ENCODE measurements around the gene ARHGAP26. TPM values are rescaled to one million over a fixed set of nuclear protein-coding genes. Genes with fewer than 3 reads are reported as not detected.

Gene ARHGAP26
- total RNA-seq, 4 donors from 2014 or later, result 61.0 to 76.7 (median 61.2) TPM

DNA sequence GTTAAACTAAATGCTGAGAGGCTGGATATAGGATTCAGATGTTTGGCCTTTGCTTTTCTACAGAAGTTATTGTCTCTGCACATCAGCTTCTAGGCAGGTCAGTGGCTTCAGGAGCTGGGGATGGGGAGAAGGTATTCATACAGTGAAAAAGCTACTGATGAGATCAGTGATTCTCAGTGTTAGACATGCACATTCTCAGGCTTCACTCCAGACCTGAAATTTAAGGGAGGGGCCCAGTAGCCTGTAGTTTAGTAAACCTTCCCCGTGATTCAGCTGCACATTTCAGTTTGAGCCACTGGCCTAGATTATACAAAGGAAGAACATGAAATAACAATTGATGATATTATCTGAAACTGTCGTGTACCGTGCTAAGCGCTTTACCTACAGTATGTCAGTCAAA, 127.2 kb downstream of the ARHGAP26 start:
- no peak for TF ChIP-seq POLR2A (IDR thresholded peaks at IDR 0.05)
- Histone ChIP-seq H3K27me3 (no peaks in the 10 kb centered on the region), H3K9me3 (no peaks in the 10 kb centered on the region), H3K27ac (no peak overlapping the region), H3K36me3 (peaks cover 0 to 3% (median 0%) of the 10 kb centered on the region in 4 donors), H3K4me3 (no peak overlapping the region), H3K4me1 (peaks cover 0 to 12% (median 2%) of the 10 kb centered on the region in 4 donors)
- WGBS, 2 donors (ENCODE audit: low coverage in 1 of 2), result 93 to 100% methylated on average over 4 of the region's 4 CpGs
- intact Hi-C loops (cut with DNase I; ENCODE audit: low total_unique reads) (no loop called here), in situ Hi-C loops (cut with MboI; ENCODE audit: low pct_ligation_motif_present in 1 of 4, low pct_unique_long_range_greater_than_20kb in 1 of 4, low sequenced_read_pairs in 3 of 4) (loop anchor here in 2 of 4 donors (25.0 kb wide), 1 partner anchor 285 kb away; no protein-coding TSS in a partner anchor)
- DNase-seq, result no peak

DNA sequence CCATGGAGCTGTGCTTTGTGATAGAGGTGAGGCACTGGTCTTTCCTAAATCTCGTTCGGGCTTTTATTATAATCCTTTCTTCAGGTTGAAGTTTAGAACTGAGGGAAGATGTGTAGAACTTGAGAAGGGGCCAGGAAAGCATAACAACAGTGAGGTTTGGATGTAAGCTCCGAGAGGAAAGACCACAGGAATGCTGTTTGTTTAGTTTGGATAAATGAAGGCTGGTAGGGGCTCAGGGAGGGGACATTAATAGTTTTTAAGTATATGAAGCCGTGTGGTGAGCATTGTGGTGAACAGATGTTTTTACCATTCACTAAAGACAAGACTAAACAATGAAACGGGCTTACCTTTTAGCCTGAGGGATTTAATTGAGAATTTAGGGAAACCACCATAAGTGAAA, 130.8 kb downstream of the ARHGAP26 start:
- Histone ChIP-seq H3K4me3 (no peak overlapping the region), H3K9me3 (no peaks in the 10 kb centered on the region), H3K36me3 (peaks cover 0 to 18% (median 9%) of the 10 kb centered on the region in 4 donors), H3K27ac (no peak overlapping the region), H3K27me3 (no peaks in the 10 kb centered on the region), H3K4me1 (peaks cover 0 to 6% (median 0%) of the 10 kb centered on the region in 4 donors)
- in situ Hi-C loops (cut with MboI; ENCODE audit: low pct_ligation_motif_present in 1 of 4, low pct_unique_long_range_greater_than_20kb in 1 of 4, low sequenced_read_pairs in 3 of 4) (no loop called here), intact Hi-C loops (cut with DNase I; ENCODE audit: low total_unique reads) (no loop called here)
- DNase-seq, result no peak
- 63 to 76% methylated on average over 3 to 5 of the region's 5 CpGs for WGBS, 2 donors (ENCODE audit: low coverage in 1 of 2)
- no peak for TF ChIP-seq POLR2AphosphoS5 (IDR thresholded peaks at IDR 0.05)
- no peak for TF ChIP-seq EP300 (IDR thresholded peaks at IDR 0.05; ENCODE audit: low read depth)
- TF ChIP-seq POLR2A (IDR thresholded peaks at IDR 0.05), result no peak
- TF ChIP-seq, protein P1, sequence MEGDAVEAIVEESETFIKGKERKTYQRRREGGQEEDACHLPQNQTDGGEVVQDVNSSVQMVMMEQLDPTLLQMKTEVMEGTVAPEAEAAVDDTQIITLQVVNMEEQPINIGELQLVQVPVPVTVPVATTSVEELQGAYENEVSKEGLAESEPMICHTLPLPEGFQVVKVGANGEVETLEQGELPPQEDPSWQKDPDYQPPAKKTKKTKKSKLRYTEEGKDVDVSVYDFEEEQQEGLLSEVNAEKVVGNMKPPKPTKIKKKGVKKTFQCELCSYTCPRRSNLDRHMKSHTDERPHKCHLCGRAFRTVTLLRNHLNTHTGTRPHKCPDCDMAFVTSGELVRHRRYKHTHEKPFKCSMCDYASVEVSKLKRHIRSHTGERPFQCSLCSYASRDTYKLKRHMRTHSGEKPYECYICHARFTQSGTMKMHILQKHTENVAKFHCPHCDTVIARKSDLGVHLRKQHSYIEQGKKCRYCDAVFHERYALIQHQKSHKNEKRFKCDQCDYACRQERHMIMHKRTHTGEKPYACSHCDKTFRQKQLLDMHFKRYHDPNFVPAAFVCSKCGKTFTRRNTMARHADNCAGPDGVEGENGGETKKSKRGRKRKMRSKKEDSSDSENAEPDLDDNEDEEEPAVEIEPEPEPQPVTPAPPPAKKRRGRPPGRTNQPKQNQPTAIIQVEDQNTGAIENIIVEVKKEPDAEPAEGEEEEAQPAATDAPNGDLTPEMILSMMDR (IDR thresholded peaks at IDR 0.05), result no peak

DNA sequence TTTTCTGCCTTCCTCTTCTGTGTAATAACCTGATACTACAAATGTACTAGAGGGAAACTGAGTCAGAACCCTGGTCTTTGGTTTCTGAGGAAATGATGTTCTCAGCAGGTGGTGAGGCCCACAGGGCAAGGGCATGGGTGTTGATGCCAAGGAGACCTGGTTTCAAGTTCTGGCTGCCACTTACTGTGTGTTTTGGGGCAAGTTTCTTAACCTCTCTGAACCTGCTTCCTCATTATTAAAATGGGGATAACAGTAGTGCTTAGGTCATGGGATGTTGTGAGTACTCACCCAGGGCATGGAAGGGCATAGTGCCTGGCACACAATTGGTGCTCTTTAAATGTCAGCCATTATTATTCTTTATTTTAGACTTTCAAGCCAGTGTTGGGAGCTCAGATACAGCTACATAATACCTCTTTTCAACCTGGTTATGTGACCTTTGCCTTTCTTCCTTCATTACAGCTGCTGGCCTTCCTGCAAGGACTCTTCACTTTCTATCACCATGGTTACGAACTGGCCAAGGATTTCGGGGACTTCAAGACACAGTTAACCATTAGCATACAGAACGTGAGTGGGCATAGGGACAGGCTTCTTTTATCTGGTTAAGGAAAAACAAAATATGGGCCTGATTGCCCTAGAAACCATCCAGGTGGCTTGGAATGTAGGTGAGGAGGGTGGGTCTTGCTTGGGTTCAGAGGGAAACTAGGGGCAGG, 131.5 kb downstream of the ARHGAP26 start:
- no peak overlapping the region for H3K27ac ChIP-seq
- peaks cover 0 to 8% (median 0%) of the 10 kb centered on the region in 4 donors for H3K4me1 ChIP-seq
- no peaks in the 10 kb centered on the region for H3K27me3 ChIP-seq
- 82% methylated on average over 3 of the region's 3 CpGs; no CpG with 5 or more reads in 1 of the 2 donors for WGBS, 2 donors (ENCODE audit: low coverage in 1 of 2)
- peaks cover 0 to 22% (median 9%) of the 10 kb centered on the region in 4 donors for H3K36me3 ChIP-seq
- in situ Hi-C loops (cut with MboI; ENCODE audit: low pct_ligation_motif_present in 1 of 4, low pct_unique_long_range_greater_than_20kb in 1 of 4, low sequenced_read_pairs in 3 of 4), result no loop called here
- no peaks in the 10 kb centered on the region for H3K9me3 ChIP-seq
- H3K4me3 ChIP-seq, result no peak overlapping the region
- TF ChIP-seq POLR2A (IDR thresholded peaks at IDR 0.05), result no peak
- TF ChIP-seq, protein P1 (IDR thresholded peaks at IDR 0.05), result no peak
- TF ChIP-seq POLR2AphosphoS5 (IDR thresholded peaks at IDR 0.05), result no peak
- no peak for TF ChIP-seq EP300 (IDR thresholded peaks at IDR 0.05; ENCODE audit: low read depth)
- intact Hi-C loops (cut with DNase I; ENCODE audit: low total_unique reads), result no loop called here
- DNase-seq, result no peak

DNA sequence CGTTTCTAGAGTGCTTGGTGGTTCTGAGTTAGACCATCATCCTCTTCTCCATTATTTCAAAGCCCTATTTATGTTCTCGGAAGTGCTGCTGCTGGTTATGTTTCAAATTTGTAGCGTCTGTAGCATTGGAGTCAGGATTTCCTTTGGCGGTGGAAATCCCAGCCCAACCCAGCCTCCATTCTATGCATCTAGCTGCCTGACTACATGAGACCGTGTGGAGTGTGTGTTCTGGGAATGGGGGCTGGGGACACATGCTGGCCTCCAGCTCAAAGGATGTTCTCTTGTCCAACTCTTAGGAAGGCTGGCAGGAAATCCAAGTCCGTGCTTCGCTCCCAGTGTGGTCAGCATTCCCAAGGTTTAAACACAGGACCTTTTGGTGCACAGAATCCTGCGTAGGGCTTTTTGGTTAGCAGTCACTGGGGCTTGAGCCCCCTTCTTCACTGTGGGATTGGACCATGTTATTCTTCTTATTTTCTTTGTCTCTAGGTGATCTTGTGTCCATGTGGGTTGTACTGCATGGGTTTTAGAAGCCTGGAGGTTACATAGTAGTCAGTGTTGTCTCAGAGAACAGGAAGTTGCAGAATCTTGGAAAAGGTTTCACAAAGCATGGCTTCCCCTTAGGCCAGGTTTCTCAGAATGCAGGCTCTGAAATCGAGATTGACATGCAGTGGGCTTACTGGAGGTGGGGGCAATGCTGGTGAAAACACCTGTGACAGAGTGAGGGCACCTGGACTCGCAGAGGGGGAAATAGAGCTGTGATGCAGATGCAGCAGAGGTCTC, 132.2 kb downstream of the ARHGAP26 start:
- in situ Hi-C loops (cut with MboI; ENCODE audit: low pct_ligation_motif_present in 1 of 4, low pct_unique_long_range_greater_than_20kb in 1 of 4, low sequenced_read_pairs in 3 of 4) (no loop called here), intact Hi-C loops (cut with DNase I; ENCODE audit: low total_unique reads) (no loop called here)
- DNase-seq, result no peak
- peaks cover 0 to 11% (median 0%) of the 10 kb centered on the region in 4 donors for H3K4me1 ChIP-seq
- no peak overlapping the region for H3K27ac ChIP-seq
- no peak overlapping the region for H3K4me3 ChIP-seq
- no peaks in the 10 kb centered on the region for H3K9me3 ChIP-seq
- 86% methylated on average over 10 of the region's 10 CpGs; no CpG with 5 or more reads in 1 of the 2 donors for WGBS, 2 donors (ENCODE audit: low coverage in 1 of 2)
- no peak for TF ChIP-seq EP300 (IDR thresholded peaks at IDR 0.05; ENCODE audit: low read depth)
- H3K27me3 ChIP-seq, result no peaks in the 10 kb centered on the region
- H3K36me3 ChIP-seq, result peaks cover 0 to 29% (median 9%) of the 10 kb centered on the region in 4 donors

DNA sequence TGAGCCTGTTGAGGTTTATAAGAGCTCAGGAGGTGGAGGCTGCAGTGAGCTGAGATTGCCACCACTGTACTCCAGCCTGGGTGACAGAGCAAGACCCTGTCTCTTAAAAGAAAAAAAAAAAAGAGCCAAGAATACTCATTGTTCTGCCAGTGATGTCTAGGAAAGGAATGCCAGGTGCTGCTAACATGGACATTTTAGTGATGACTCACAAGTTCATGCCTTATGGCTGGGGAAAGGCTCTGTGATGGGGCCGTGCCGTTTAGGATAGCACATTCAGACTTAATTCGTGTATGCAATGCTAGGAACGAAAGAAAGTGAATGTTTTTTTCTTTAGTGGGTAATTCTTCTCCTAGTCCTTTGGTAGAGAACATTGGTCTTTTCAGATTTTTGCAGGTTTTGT, 134.2 kb downstream of the ARHGAP26 start:
- no peak for DNase-seq
- H3K36me3 ChIP-seq, result peaks cover 0 to 35% (median 13%) of the 10 kb centered on the region in 4 donors
- no peaks in the 10 kb centered on the region for H3K27me3 ChIP-seq
- in situ Hi-C loops (cut with MboI; ENCODE audit: low pct_ligation_motif_present in 1 of 4, low pct_unique_long_range_greater_than_20kb in 1 of 4, low sequenced_read_pairs in 3 of 4), result no loop called here
- no peak overlapping the region for H3K4me3 ChIP-seq
- TF ChIP-seq POLR2AphosphoS5 (IDR thresholded peaks at IDR 0.05) (no peak), EP300 (IDR thresholded peaks at IDR 0.05; ENCODE audit: low read depth) (no peak), POLR2A (IDR thresholded peaks at IDR 0.05) (no peak)
- TF ChIP-seq, protein P1 (IDR thresholded peaks at IDR 0.05), result no peak
- 92 to 94% methylated on average over 4 of the region's 4 CpGs for WGBS, 2 donors (ENCODE audit: low coverage in 1 of 2)
- no peaks in the 10 kb centered on the region for H3K9me3 ChIP-seq
- peaks cover 0 to 11% (median 0%) of the 10 kb centered on the region in 4 donors for H3K4me1 ChIP-seq
- H3K27ac ChIP-seq, result no peak overlapping the region
- intact Hi-C loops (cut with DNase I; ENCODE audit: low total_unique reads), result no loop called here
